H1 (cell line): ENCODE measurements around the gene CDC42EP3. TPM values are rescaled to one million over a fixed set of nuclear protein-coding genes. Genes with fewer than 3 reads are reported as not detected.

Experiments
- CTCF ChIA-PET: fragments of 300-600 bp; sonication (Branson Sonifier 250); formaldehyde crosslinking; loops from one replicate; lab custom pipeline; 2021; ENCODE audit not compliant: partially characterized antibody; lab: Charles Lee
- POLR2A ChIA-PET: fragments of 300-600 bp; sonication (Branson Sonifier 250); formaldehyde crosslinking; loops from one replicate; lab custom pipeline; 2021; ENCODE audit warnings: inconsistent platforms; ENCODE audit not compliant: partially characterized antibody; lab: Charles Lee
- DNase-seq, 2 experiments: peaks; one replicate each; pipeline versions ENCODE4 v3.0.0 to v3.0.0-alpha.2; 2010 to 2022; ENCODE audit warnings: low spot score in 2 of 2, low read depth in 1 of 2, mixed read lengths in 1 of 2
- FAIRE-seq: peaks from 2 replicates; lab custom pipeline; 2011; peaks lifted over from hg19 to GRCh38; lab: Jason Lieb, UNC
- H2AFZ ChIP-seq: 2 replicates; pipeline ENCODE4 v1.8.1; 2012; ENCODE audit warnings: low read length, inconsistent platforms
- H2AK5ac ChIP-seq: 2 replicates; pipeline ENCODE4 v1.6.1; 2013; ENCODE audit warnings: low read depth, low read length
- H2BK120ac ChIP-seq: replicated peaks from 2 replicates; pipeline ENCODE3; 2013; ENCODE audit warnings: low read depth, low read length, inconsistent platforms
- H2BK12ac ChIP-seq: 2 replicates; pipeline ENCODE4 v1.6.1; 2013; ENCODE audit warnings: low read depth, low read length
- H2BK15ac ChIP-seq: 2 replicates; pipeline ENCODE4 v1.6.1; 2013; ENCODE audit warnings: low read length
- H2BK20ac ChIP-seq: 2 replicates; pipeline ENCODE4 v1.6.1; 2013; ENCODE audit warnings: low read length
- H2BK5ac ChIP-seq: 2 replicates; pipeline ENCODE4 v1.6.1; 2013; ENCODE audit warnings: low read depth, low read length
- H3K14ac ChIP-seq: 2 replicates; pipeline ENCODE4 v1.6.1; 2013; ENCODE audit warnings: inconsistent platforms; ENCODE audit not compliant: insufficient read length
- H3K18ac ChIP-seq: 2 replicates; pipeline ENCODE4 v1.6.1; 2013; ENCODE audit warnings: low read length; ENCODE audit errors: extremely low read depth
- H3K23ac ChIP-seq: 2 replicates; pipeline ENCODE4 v1.6.1; 2013; ENCODE audit warnings: inconsistent platforms; ENCODE audit not compliant: insufficient read length
- H3K23me2 ChIP-seq: 2 replicates; pipeline ENCODE4 v1.6.1; 2013; ENCODE audit warnings: low read depth, low read length
- H3K27ac ChIP-seq: 2 replicates; pipeline ENCODE4 v1.6.1; 2011; ENCODE audit warnings: low read depth, low read length, inconsistent platforms
- H3K27me3 ChIP-seq, 4 experiments: replicated peaks in 1 of 4; 1 replicate in 1 of 4; 2 replicates in 3 of 4; pipeline versions ENCODE4 v1.6.1 to v1.8.1; 2011 to 2013; ENCODE audit warnings: low read length in 3 of 4, mild to moderate bottlenecking in 3 of 4, inconsistent platforms in 2 of 4, mixed read lengths in 2 of 4, moderate library complexity in 1 of 4; ENCODE audit not compliant: control insufficient read depth in 3 of 4, insufficient read depth in 3 of 4; ENCODE audit errors: extremely low read depth in 1 of 4
- H3K36me3 ChIP-seq, 4 experiments: 2 replicates each; pipeline versions ENCODE4 v1.6.1 to v1.8.1; 2011 to 2013; ENCODE audit warnings: mild to moderate bottlenecking in 4 of 4, low read length in 3 of 4, moderate library complexity in 2 of 4, control low read depth in 1 of 4, inconsistent platforms in 1 of 4; ENCODE audit not compliant: insufficient read depth in 4 of 4, control insufficient read depth in 2 of 4
- H3K4ac ChIP-seq: replicated peaks from 2 replicates; pipeline ENCODE3; 2013; ENCODE audit warnings: low read length, low read depth, mixed read lengths, inconsistent platforms; ENCODE audit not compliant: insufficient read length
- H3K4me1 ChIP-seq, 4 experiments: replicated peaks in 1 of 4; 1 replicate in 1 of 4; 2 replicates in 3 of 4; pipeline versions ENCODE4 v1.6.1 to v1.8.1; 2011 to 2013; ENCODE audit warnings: low read length in 3 of 4, inconsistent platforms in 2 of 4, mixed read lengths in 1 of 4; ENCODE audit not compliant: insufficient read depth in 4 of 4, control insufficient read depth in 3 of 4
- H3K4me2 ChIP-seq, 2 experiments: 2 replicates each; pipeline versions ENCODE4 v1.6.1 to v1.8.1; 2011 to 2013; ENCODE audit warnings: low read depth in 2 of 2, low read length in 2 of 2, control low read depth in 1 of 2, inconsistent platforms in 1 of 2, mild to moderate bottlenecking in 1 of 2; ENCODE audit not compliant: insufficient read depth in 1 of 2
- H3K4me3 ChIP-seq, 4 experiments: fragments of 200-600, 300-600 bp in 1 of 4; sonication (generic), shearing (Covaris generic), sonication (Bioruptor Twin) in 1 of 4; 2 replicates each; pipeline versions ENCODE4 v1.5.1 to v1.8.1; 2011 to 2016; ENCODE audit warnings: low read length in 4 of 4, low read depth in 3 of 4, control low read depth in 2 of 4, inconsistent platforms in 2 of 4, mild to moderate bottlenecking in 2 of 4, mixed read lengths in 1 of 4, moderate library complexity in 1 of 4; ENCODE audit not compliant: insufficient read depth in 2 of 4; ENCODE audit errors: extremely low read depth in 1 of 4
- H3K56ac ChIP-seq: replicated peaks from 2 replicates; pipeline ENCODE3; 2013; ENCODE audit warnings: low read depth, mild to moderate bottlenecking, mixed read lengths, low read length, inconsistent platforms; ENCODE audit not compliant: insufficient read length
- H3K79me1 ChIP-seq: 2 replicates; pipeline ENCODE4 v1.6.1; 2013; ENCODE audit warnings: low read depth, low read length, control low read depth
- H3K79me2 ChIP-seq, 2 experiments: 2 replicates each; pipeline versions ENCODE4 v1.6.1 to v1.8.1; 2012 to 2013; ENCODE audit warnings: low read length in 2 of 2, mild to moderate bottlenecking in 2 of 2, inconsistent platforms in 1 of 2; ENCODE audit not compliant: insufficient read depth in 2 of 2, control insufficient read depth in 1 of 2
- H3K9ac ChIP-seq, 4 experiments: replicated peaks in 1 of 4; 1 replicate in 1 of 4; 2 replicates in 3 of 4; pipeline versions ENCODE4 v1.6.1 to v1.8.1; 2011 to 2013; ENCODE audit warnings: low read depth in 3 of 4, low read length in 3 of 4, control low read depth in 2 of 4, mild to moderate bottlenecking in 2 of 4, moderate library complexity in 2 of 4, inconsistent platforms in 1 of 4; ENCODE audit errors: extremely low read depth in 1 of 4
- H3K9me3 ChIP-seq, 2 experiments: 2 replicates each; pipeline versions ENCODE4 v1.6.1 to v1.8.1; 2012 to 2013; ENCODE audit warnings: mild to moderate bottlenecking in 2 of 2, moderate library complexity in 2 of 2, control low read depth in 1 of 2, inconsistent platforms in 1 of 2, low read depth in 1 of 2, low read length in 1 of 2, mixed read lengths in 1 of 2; ENCODE audit not compliant: insufficient read depth in 2 of 2
- H4K20me1 ChIP-seq, 2 experiments: replicated peaks in 1 of 2; 2 replicates each; pipeline versions ENCODE3 to v1.8.1; 2011 to 2013; ENCODE audit warnings: inconsistent platforms in 2 of 2, low read length in 2 of 2, mild to moderate bottlenecking in 1 of 2; ENCODE audit not compliant: insufficient read depth in 2 of 2, control insufficient read depth in 1 of 2
- H4K5ac ChIP-seq: 2 replicates; pipeline ENCODE4 v1.6.1; 2013; ENCODE audit warnings: low read length, low read depth, mixed read lengths, inconsistent platforms; ENCODE audit not compliant: insufficient read length
- H4K8ac ChIP-seq: 2 replicates; pipeline ENCODE4 v1.8.0; 2013; ENCODE audit warnings: mild to moderate bottlenecking, moderate library complexity, low read length, inconsistent platforms; ENCODE audit not compliant: insufficient read depth; ENCODE audit errors: extremely low read depth
- H4K91ac ChIP-seq: replicated peaks from 2 replicates; pipeline ENCODE3; 2013; ENCODE audit warnings: low read length, mixed read lengths, inconsistent platforms; ENCODE audit not compliant: insufficient read length
- GABPA ChIP-seq: IDR thresholded peaks from 2 replicates; pipeline ENCODE4 v1.6.1; 2011; ENCODE audit warnings: mild to moderate bottlenecking, low read length, moderate library complexity, borderline replicate concordance; ENCODE audit not compliant: insufficient read depth
- GTF2F1 ChIP-seq: IDR thresholded peaks from 2 replicates; pipeline ENCODE4 v1.6.1; 2012; ENCODE audit warnings: low read depth, low read length, improper control_type of control experiment, borderline replicate concordance
- TAF7 ChIP-seq: optimal IDR thresholded peaks from 2 replicates; pipeline ENCODE3; 2011; ENCODE audit warnings: low read depth, mild to moderate bottlenecking, inconsistent platforms, low read length, moderate library complexity, borderline replicate concordance
- WGBS, 2 experiments: shearing (Covaris generic) in 1 of 2; methylation state at CpG; one replicate each; pipeline versions ENCODE4 v1.1.6 to v1.1.7; 2013 to 2015; ENCODE audit warnings: low lambda C conversion rate in 2 of 2, mixed read lengths in 2 of 2, inconsistent platforms in 1 of 2, low coverage in 1 of 2, missing lambda C conversion rate in 1 of 2; ENCODE audit not compliant: insufficient replicate concordance in 2 of 2, insufficient coverage in 1 of 2, insufficient read length in 1 of 2; ENCODE audit errors: extremely low coverage in 1 of 2, missing lambda C conversion rate in 1 of 2; 5-methylcytosine and 5-hydroxymethylcytosine counted together
- polyA plus RNA-seq, 7 experiments: library from polyadenylated mRNA; depleted of rRNA in 3 of 7; stranded (reverse) in 5 of 7; unstranded in 2 of 7; fragments of >200 nt in 5 of 7; fragments of 200-250 nt in 2 of 7; gene quantifications; 1 replicate in 5 of 7; 2 replicates in 1 of 7; 4 replicates in 1 of 7; pipeline versions ENCODE4 v1.2.1 to v1.2.3, GENCODE V29; 2011 to 2013; ENCODE audit warnings: missing spikeins in 2 of 7, mixed read lengths in 2 of 7
- total RNA-seq: library from RNA; stranded (reverse); fragmentation: NEBNext Ultra II Directional; extraction: Animal tissue kit (Norgen Biotek cat#: 25700); gene quantifications from 2 replicates; pipeline ENCODE4 v1.2.1, GENCODE V29; 2021

CDC42EP3 gene
- total and polyA plus RNA-seq, 2 of the 8 experiments (the other 6 are each of a cell fraction or from before 2014, with no cell fraction given) = 18.4 to 24.7 TPM

DNA sequence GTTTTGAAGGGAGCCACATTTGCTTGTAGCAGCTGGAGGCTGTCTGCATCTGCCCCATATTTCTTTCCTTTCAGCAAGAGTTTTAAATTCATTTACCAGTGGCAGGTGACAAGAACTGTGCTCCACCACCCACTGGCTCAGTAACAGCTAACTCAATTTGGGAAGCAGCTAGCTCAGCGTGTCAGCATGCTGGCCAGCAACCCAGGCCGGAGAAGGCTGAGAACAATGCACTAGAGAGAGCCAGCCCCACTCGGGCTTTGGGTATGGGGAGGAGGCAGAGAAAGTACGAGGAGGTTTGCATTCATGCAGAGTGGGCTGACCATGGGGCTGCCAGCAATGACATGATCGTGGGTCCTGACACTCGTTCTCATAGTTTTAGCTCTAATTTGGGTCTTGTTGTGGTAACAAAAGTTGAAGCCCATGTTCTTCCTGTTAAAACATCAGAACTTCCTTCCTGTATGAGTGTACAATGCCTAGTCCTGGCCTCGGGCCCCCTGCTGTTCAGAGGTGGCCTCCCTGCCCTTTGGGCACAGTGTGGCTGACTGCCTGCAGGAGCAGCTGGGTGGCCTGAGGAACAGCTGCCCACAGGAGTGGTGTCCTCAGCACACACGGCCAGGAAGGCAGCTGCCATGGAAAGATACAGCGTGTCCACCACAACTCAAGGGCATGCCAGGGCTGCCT is 23.0 kb downstream of the CDC42EP3 start:
- peaks cover 5 to 7% of the 10 kb centered on the region in 2 experiments; a peak in 2 of 4 replicates for H3K9me3 ChIP-seq
- H3K4me3 ChIP-seq = no peak overlapping the region
- H3K4me1 ChIP-seq = peaks cover 2 to 10% (median 3%) of the 10 kb centered on the region in 4 experiments; a peak in 5 of 7 replicates
- H4K8ac ChIP-seq = no peak overlapping the region
- no peaks in the 10 kb centered on the region for H3K23me2 ChIP-seq
- peak overlapping the region; percentile 25 for H4K91ac ChIP-seq
- peaks cover 17% of the 10 kb centered on the region for H3K79me1 ChIP-seq
- peaks cover 0 to 53% of the 10 kb centered on the region in 2 experiments; a peak in 2 of 4 replicates for H3K79me2 ChIP-seq
- H2AK5ac ChIP-seq = no peak overlapping the region
- ChIA-PET POLR2A (interaction anchor here (0.7 to 0.8 kb wide), 2 partner anchors 11 to 989 kb away, joined by 3 read pairs; no protein-coding TSS in a partner anchor), CTCF (interaction anchor here (1.0 to 1.5 kb wide), 2 partner anchors 21 to 233 kb away, joined by 3 to 8 read pairs; no protein-coding TSS in a partner anchor)
- no peak overlapping the region for H2BK20ac ChIP-seq
- no peak overlapping the region for H3K18ac ChIP-seq
- no peak overlapping the region; the same call in 1 of the 2 replicates for H2BK5ac ChIP-seq
- no peak overlapping the region for H3K9ac ChIP-seq
- no peak for FAIRE-seq
- no peak overlapping the region for H3K4ac ChIP-seq
- no peak overlapping the region for H3K56ac ChIP-seq
- H4K5ac ChIP-seq = no peak overlapping the region
- H2BK12ac ChIP-seq = peak overlapping the region; percentile 68; the same call in 1 of the 2 replicates
- H2BK120ac ChIP-seq = no peak overlapping the region
- H3K27me3 ChIP-seq = no peaks in the 10 kb centered on the region
- H3K23ac ChIP-seq = no peak overlapping the region
- no peak for DNase-seq
- no peak overlapping the region for H3K4me2 ChIP-seq
- no peak overlapping the region for H2AFZ ChIP-seq
- H2BK15ac ChIP-seq = no peak overlapping the region
- H3K14ac ChIP-seq = no peak overlapping the region
- H3K27ac ChIP-seq = no peak overlapping the region
- peaks cover 0 to 2% of the 10 kb centered on the region in 2 experiments for H4K20me1 ChIP-seq
- 86% methylated on average over 9 of the region's 9 CpGs; no CpG with 5 or more reads in 1 of the 2 experiments for WGBS, 2 experiments
- peaks cover 5 to 30% (median 12%) of the 10 kb centered on the region in 4 experiments; a peak in 7 of 8 replicates for H3K36me3 ChIP-seq
- TF ChIP-seq GABPA (no peak), TAF7 (no peak), GTF2F1 (no peak)
